ENCODE data around the gene ZNF662. TPM values are rescaled to one million over a fixed set of nuclear protein-coding genes. Genes with fewer than 3 reads are reported as not detected.
A peak's percentile ranks its signal among the peaks of the same experiment; 100 is the strongest.

The ZNF662 gene
- total and polyA plus RNA-seq, 2 of the 13 experiments (the other 11 are each of a cell fraction or from before 2014, with no cell fraction given) = not detected

GRCh38 chr3:42880601-42881451 lies 25.1 kb upstream of the ZNF662 start (continued):
- TF ChIP-seq GMEB2 (CRISPR knock-in tag; IDR thresholded peaks at IDR 0.05; ENCODE audit: low read depth) (no peak), ZBTB34 (CRISPR knock-in tag; IDR thresholded peaks at IDR 0.05) (no peak), ZNF629 (CRISPR knock-in tag; conservative IDR thresholded peaks at IDR 0.05) (no peak), KDM6A (CRISPR knock-in tag; IDR thresholded peaks at IDR 0.05; ENCODE audit: low read depth) (no peak), RBFOX2 (IDR thresholded peaks at IDR 0.05; ENCODE audit: low read depth, low read length) (peak; percentile 48; the same call in 1 of the 2 replicates), CBX2 (IDR thresholded peaks at IDR 0.05; ENCODE audit: low read depth, low read length) (no peak), CBX2 (CRISPR knock-in tag; IDR thresholded peaks at IDR 0.05; ENCODE audit: low read depth) (no peak), ZNF816 (CRISPR knock-in tag; IDR thresholded peaks at IDR 0.05; ENCODE audit: borderline replicate concordance) (no peak), ATAD3A (CRISPR knock-in tag; IDR thresholded peaks at IDR 0.05) (no peak), TRIM22 (IDR thresholded peaks at IDR 0.05) (no peak), ZNF510 (CRISPR knock-in tag; IDR thresholded peaks at IDR 0.05; ENCODE audit: low read depth) (no peak), IKZF1 (IDR thresholded peaks at IDR 0.05) (no peak), HOXA7 (CRISPR knock-in tag; IDR thresholded peaks at IDR 0.05) (no peak), BRD4 (CRISPR knock-in tag; IDR thresholded peaks at IDR 0.05) (peak; percentile 14; the same call in 1 of the 2 replicates), E2F1 (CRISPR knock-in tag; IDR thresholded peaks at IDR 0.05) (no peak), AHR (CRISPR knock-in tag; IDR thresholded peaks at IDR 0.05) (0 out of 2 replicates have a peak, but pooled peaks have one; percentile 50), CHD4 (IDR thresholded peaks at IDR 0.05; ENCODE audit: borderline replicate concordance, low read length) (no peak), ZMAT5 (CRISPR knock-in tag; IDR thresholded peaks at IDR 0.05; ENCODE audit: borderline replicate concordance, low read depth) (no peak), ZNF563 (CRISPR knock-in tag; IDR thresholded peaks at IDR 0.05) (0 out of 2 replicates have a peak, but pooled peaks have one; percentile 16), SNAPC2 (CRISPR knock-in tag; IDR thresholded peaks at IDR 0.05) (0 out of 2 replicates have a peak, but pooled peaks have one; percentile 32), ZUFSP (CRISPR knock-in tag; IDR thresholded peaks at IDR 0.05; ENCODE audit: borderline replicate concordance) (no peak), NFE2L2 (IDR thresholded peaks at IDR 0.05; ENCODE audit: low read length) (no peak), BORCS8-MEF2B (CRISPR knock-in tag; IDR thresholded peaks at IDR 0.05) (0 out of 2 replicates have a peak, but pooled peaks have one; percentile 56)
